ENCODE data around the gene NYAP2.

The NYAP2 gene

DNA sequence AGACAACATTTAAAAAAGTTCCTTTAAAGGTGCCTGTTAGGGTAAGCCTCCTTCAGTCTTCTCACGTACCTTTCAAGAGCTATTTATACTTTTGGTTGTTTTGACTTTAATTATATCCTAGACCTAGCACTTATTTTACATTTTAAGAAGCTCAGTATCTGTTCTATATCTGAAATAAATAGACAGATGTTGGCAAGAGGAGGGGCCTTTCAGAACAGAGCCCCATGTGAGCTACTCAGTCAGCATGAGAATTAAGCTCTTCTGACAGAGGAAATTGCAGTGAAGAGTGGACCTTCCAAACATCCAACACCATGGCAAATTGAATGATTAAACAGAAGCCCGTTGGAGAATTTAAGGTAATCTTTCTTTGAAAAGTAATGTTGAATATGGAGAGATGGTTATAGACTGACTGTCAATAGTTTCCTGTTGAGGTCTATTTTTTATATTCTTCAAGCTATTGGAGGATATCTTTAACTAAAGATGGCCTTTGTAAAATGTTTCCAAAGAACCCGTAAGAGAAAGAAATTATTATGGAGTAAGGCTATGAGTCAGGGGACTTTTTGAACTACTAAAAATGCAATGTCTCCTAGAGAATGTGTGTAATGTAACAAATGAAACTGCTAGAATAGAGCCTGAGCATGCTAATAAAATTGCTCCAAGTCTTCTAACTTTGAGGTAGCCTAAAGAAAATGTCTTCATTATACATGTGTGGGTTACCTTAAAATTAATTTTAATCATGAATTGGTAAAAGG is 17.3 kb downstream of the NYAP2 start:
- Mint-ChIP-seq H3K36me3 (ENCODE audit: low read depth) (no peaks in the 10 kb centered on the region), H3K4me3 (no peak overlapping the region), H3K9me3 (no peaks in the 10 kb centered on the region), H3K4me1 (no peaks in the 10 kb centered on the region), H3K27me3 (ENCODE audit: low read depth) (no peaks in the 10 kb centered on the region), H3K27ac (no peak overlapping the region)
- no peak for TF ChIP-seq CTCF (IDR thresholded peaks at IDR 0.05; ENCODE audit: unreplicated experiment in 3 of 3)

DNA sequence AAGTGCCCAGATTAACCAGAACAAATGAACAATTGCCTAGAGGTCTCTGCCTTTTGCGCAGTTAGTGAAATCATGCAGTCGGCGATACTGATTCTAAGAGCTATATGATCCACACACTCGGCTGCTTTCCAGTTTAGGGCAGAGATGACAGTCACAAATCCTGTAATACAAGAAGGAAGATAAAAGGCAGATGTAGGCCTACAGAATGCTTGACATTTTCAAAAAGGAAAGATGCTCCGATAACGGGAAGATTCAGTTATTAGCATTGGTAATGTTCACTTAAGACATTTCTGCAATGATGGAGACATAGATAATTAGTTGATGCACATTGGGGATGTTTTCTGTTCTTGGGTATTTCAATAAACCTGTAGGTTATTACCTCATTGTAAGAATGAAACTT is 19.5 kb downstream of the NYAP2 start:
- Mint-ChIP-seq H3K36me3 (ENCODE audit: low read depth) (no peaks in the 10 kb centered on the region), H3K4me3 (no peak overlapping the region), H3K27me3 (ENCODE audit: low read depth) (no peaks in the 10 kb centered on the region), H3K9me3 (no peaks in the 10 kb centered on the region), H3K4me1 (no peaks in the 10 kb centered on the region), H3K27ac (no peak overlapping the region)
- TF ChIP-seq CTCF (IDR thresholded peaks at IDR 0.05; ENCODE audit: unreplicated experiment in 3 of 3): no peak

- Mint-ChIP-seq H3K36me3 (ENCODE audit: low read depth) (no peaks in the 10 kb centered on the region), H3K27ac (no peak overlapping the region), H3K4me3 (no peak overlapping the region), H3K9me3 (no peaks in the 10 kb centered on the region), H3K4me1 (no peaks in the 10 kb centered on the region), H3K27me3 (ENCODE audit: low read depth) (no peaks in the 10 kb centered on the region)
- TF ChIP-seq CTCF (IDR thresholded peaks at IDR 0.05; ENCODE audit: unreplicated experiment in 3 of 3): no peak
Observed at GRCh38 chr2:225422145-225422544, 22.6 kb downstream of the NYAP2 start.

- Mint-ChIP-seq H3K9me3 (no peaks in the 10 kb centered on the region), H3K27ac (no peak overlapping the region), H3K4me1 (peaks cover 6% of the 10 kb centered on the region), H3K4me3 (no peak overlapping the region), H3K36me3 (ENCODE audit: low read depth) (no peaks in the 10 kb centered on the region), H3K27me3 (ENCODE audit: low read depth) (no peaks in the 10 kb centered on the region)
- TF ChIP-seq CTCF (IDR thresholded peaks at IDR 0.05; ENCODE audit: unreplicated experiment in 3 of 3): no peak
Observed at GRCh38 chr2:225425284-225425683, 25.8 kb downstream of the NYAP2 start.

DNA sequence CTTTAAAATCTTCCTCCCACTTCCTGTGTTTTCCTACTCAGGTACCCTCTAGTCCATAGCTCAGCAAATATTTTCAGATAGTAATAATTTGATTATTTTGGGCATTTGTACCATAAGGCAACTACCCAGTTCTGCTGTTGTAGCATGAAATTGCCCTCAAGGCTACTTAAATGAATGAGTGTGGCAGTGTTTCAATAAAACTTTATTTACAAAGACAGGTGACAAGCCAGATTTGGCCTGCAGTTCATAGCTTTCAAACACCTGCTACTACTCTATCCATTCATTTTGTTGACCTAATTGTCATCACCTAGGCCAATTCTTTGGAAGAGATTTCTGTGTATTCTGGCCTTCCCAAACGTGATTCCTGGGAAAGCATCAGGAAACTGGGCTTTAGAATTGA is 28.9 kb downstream of the NYAP2 start:
- no peak for TF ChIP-seq CTCF (IDR thresholded peaks at IDR 0.05; ENCODE audit: unreplicated experiment in 3 of 3)
- no peak overlapping the region for H3K4me3 Mint-ChIP-seq
- no peaks in the 10 kb centered on the region for H3K9me3 Mint-ChIP-seq
- no peak overlapping the region for H3K27ac Mint-ChIP-seq
- peaks cover 15% of the 10 kb centered on the region for H3K4me1 Mint-ChIP-seq
- H3K27me3 Mint-ChIP-seq (ENCODE audit: low read depth): no peaks in the 10 kb centered on the region
- H3K36me3 Mint-ChIP-seq (ENCODE audit: low read depth): no peaks in the 10 kb centered on the region

DNA sequence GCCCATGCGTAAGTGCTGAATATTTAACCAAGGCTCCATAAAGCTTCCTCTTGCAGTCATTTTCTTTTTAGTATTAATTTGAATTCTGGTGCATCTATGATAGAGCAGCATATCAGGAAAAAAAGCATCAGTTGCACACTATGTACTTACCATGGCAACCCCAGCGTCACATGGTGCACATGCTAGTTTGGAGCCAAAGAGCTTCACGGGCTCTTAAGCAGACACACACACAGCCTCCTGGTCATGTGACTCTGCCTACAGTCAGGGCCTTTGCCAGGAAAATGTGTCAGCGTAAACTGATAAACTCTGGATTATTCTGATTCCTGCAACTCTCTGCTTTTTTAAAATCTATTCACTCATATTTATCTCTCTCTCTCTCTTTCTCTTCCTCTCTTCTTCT is 30.2 kb downstream of the NYAP2 start:
- peaks cover 15% of the 10 kb centered on the region for H3K4me1 Mint-ChIP-seq
- no peak for TF ChIP-seq CTCF (IDR thresholded peaks at IDR 0.05; ENCODE audit: unreplicated experiment in 3 of 3)
- no peaks in the 10 kb centered on the region for H3K27me3 Mint-ChIP-seq (ENCODE audit: low read depth)
- no peak overlapping the region for H3K4me3 Mint-ChIP-seq
- no peaks in the 10 kb centered on the region for H3K9me3 Mint-ChIP-seq
- no peak overlapping the region for H3K27ac Mint-ChIP-seq
- no peaks in the 10 kb centered on the region for H3K36me3 Mint-ChIP-seq (ENCODE audit: low read depth)
